HEK293 (cell line): ENCODE measurements around the gene ITGB2.

Experiments
- CTCF ChIA-PET: fragments of 350-600 bp; formaldehyde crosslinking; extraction: SDS; loops from one replicate; lab custom pipeline; 2021; ENCODE audit warnings: antibody characterized with exemption; lab: Yijun Ruan, JAX
- POLR2A ChIA-PET: fragments of 300-600 bp; formaldehyde crosslinking; extraction: SDS; loops from one replicate; lab custom pipeline; 2020; ENCODE audit warnings: antibody characterized with exemption, inconsistent platforms; lab: Yijun Ruan, JAX
- H3K27ac ChIP-seq: fragments of 200-500 bp; sonication (Bioruptor generic); 2 replicates; pipeline ENCODE4 v1.5.1; 2014; ENCODE audit warnings: low read depth, low read length, control low read depth, inconsistent platforms; ENCODE audit errors: extremely low read depth
- H3K36me3 ChIP-seq, 2 experiments: fragments of 200-500 bp in 1 of 2; sonication (Bioruptor generic) in 1 of 2; 1 replicate in 1 of 2; 2 replicates in 1 of 2; pipeline ENCODE4 v1.5.1; 2014 to 2017; ENCODE audit warnings: inconsistent platforms in 2 of 2, low read length in 2 of 2; ENCODE audit not compliant: control insufficient read depth in 2 of 2, insufficient read depth in 1 of 2
- H3K4me1 ChIP-seq: fragments of 200-500 bp; sonication (Bioruptor generic); 2 replicates; pipeline ENCODE4 v1.5.1; 2014; ENCODE audit warnings: mild to moderate bottlenecking, low read length, inconsistent platforms; ENCODE audit not compliant: control insufficient read depth, insufficient read depth
- H3K4me3 ChIP-seq: 2 replicates; pipeline ENCODE4 v1.5.1; 2011; ENCODE audit warnings: low read depth, mild to moderate bottlenecking, control low read depth, low read length, moderate library complexity
- H3K9me3 ChIP-seq: fragments of 200-500 bp; sonication (Bioruptor generic); 2 replicates; pipeline ENCODE4 v1.5.1; 2014; ENCODE audit warnings: low read depth, low read length, inconsistent platforms; ENCODE audit not compliant: control insufficient read depth, insufficient read depth
- GLI2 ChIP-seq: fragments of 450-650 bp; formaldehyde crosslinking; IDR thresholded peaks from 2 replicates; pipeline ENCODE4; 2017; ENCODE audit warnings: missing biosample characterization, missing genetic modification characterization, low read depth, borderline replicate concordance
- GLIS1 ChIP-seq: fragments of 450-650 bp; formaldehyde crosslinking; IDR thresholded peaks from 2 replicates; pipeline ENCODE4 v1.5.1; 2016; ENCODE audit warnings: missing biosample characterization, missing genetic modification characterization
- KLF7 ChIP-seq: fragments of 450-650 bp; formaldehyde crosslinking; IDR thresholded peaks from 2 replicates; pipeline ENCODE4 v1.5.1; 2016; ENCODE audit warnings: missing biosample characterization, missing genetic modification characterization, borderline replicate concordance
- KLF8 ChIP-seq: fragments of 450-650 bp; formaldehyde crosslinking; IDR thresholded peaks from 2 replicates; pipeline ENCODE4 v1.5.1; 2016; ENCODE audit warnings: missing biosample characterization, missing genetic modification characterization
- TCF7L2 ChIP-seq: IDR thresholded peaks from 2 replicates; pipeline ENCODE4 v1.6.1; 2011; ENCODE audit warnings: low read depth, mild to moderate bottlenecking, inconsistent platforms, low read length, moderate library complexity, borderline replicate concordance
- ZFHX2 ChIP-seq: fragments of 450-650 bp; formaldehyde crosslinking; conservative IDR thresholded peaks from 2 replicates; pipeline ENCODE4 v1.5.1; 2016; ENCODE audit warnings: missing biosample characterization, missing genetic modification characterization
- ZNF114 ChIP-seq: fragments of 450-650 bp; formaldehyde crosslinking; IDR thresholded peaks from 2 replicates; pipeline ENCODE4 v1.5.0; 2017; ENCODE audit warnings: missing biosample characterization, missing genetic modification characterization
- ZNF223 ChIP-seq: fragments of 450-650 bp; formaldehyde crosslinking; IDR thresholded peaks from 2 replicates; pipeline ENCODE4 v1.5.1; 2016; ENCODE audit warnings: missing biosample characterization, missing genetic modification characterization
- ZNF311 ChIP-seq: fragments of 450-650 bp; formaldehyde crosslinking; IDR thresholded peaks from 2 replicates; pipeline ENCODE4 v1.5.1; 2017; ENCODE audit warnings: missing biosample characterization, missing genetic modification characterization, borderline replicate concordance
- ZNF354C ChIP-seq: fragments of 450-650 bp; formaldehyde crosslinking; IDR thresholded peaks from 2 replicates; pipeline ENCODE4 v1.5.1; 2016; ENCODE audit warnings: missing biosample characterization, missing genetic modification characterization, low read depth, borderline replicate concordance
- ZNF366 ChIP-seq: fragments of 450-650 bp; formaldehyde crosslinking; conservative IDR thresholded peaks from 2 replicates; pipeline ENCODE4 v1.5.1; 2016; ENCODE audit warnings: missing biosample characterization, missing genetic modification characterization
- ZNF391 ChIP-seq: fragments of 450-650 bp; formaldehyde crosslinking; IDR thresholded peaks from 2 replicates; pipeline ENCODE4 v1.5.1; 2016; ENCODE audit warnings: low read depth, missing biosample characterization, missing genetic modification characterization, borderline replicate concordance
- ZNF394 ChIP-seq: fragments of 450-650 bp; formaldehyde crosslinking; IDR thresholded peaks from 2 replicates; pipeline ENCODE4 v1.5.1; 2016; ENCODE audit warnings: missing biosample characterization, missing genetic modification characterization, mild to moderate bottlenecking, moderate library complexity, borderline replicate concordance
- ZNF585B ChIP-seq: fragments of 450-650 bp; formaldehyde crosslinking; IDR thresholded peaks from 2 replicates; pipeline ENCODE4 v1.5.1; 2016; ENCODE audit warnings: missing biosample characterization, missing genetic modification characterization
- ZNF624 ChIP-seq: fragments of 450-650 bp; formaldehyde crosslinking; IDR thresholded peaks from 2 replicates; pipeline ENCODE4 v1.5.1; 2017; ENCODE audit warnings: missing biosample characterization, missing genetic modification characterization
- TF ChIP-seq, protein P1 (sequence below): fragments of 450-650 bp; formaldehyde crosslinking; IDR thresholded peaks from 2 replicates; pipeline ENCODE4 v1.5.1; 2017; ENCODE audit warnings: missing biosample characterization, missing genetic modification characterization
- TF ChIP-seq, protein P2 (sequence below): fragments of 450-650 bp; formaldehyde crosslinking; IDR thresholded peaks from 2 replicates; pipeline ENCODE4 v1.5.1; 2016; ENCODE audit warnings: missing biosample characterization, missing genetic modification characterization
- TF ChIP-seq, protein P3 (sequence below): fragments of 450-650 bp; formaldehyde crosslinking; IDR thresholded peaks from 2 replicates; pipeline ENCODE4 v1.5.1; 2016; ENCODE audit warnings: missing biosample characterization, missing genetic modification characterization
- TF ChIP-seq, protein P4 (sequence below): fragments of 450-650 bp; formaldehyde crosslinking; IDR thresholded peaks from 2 replicates; pipeline ENCODE4 v1.5.1; 2016; ENCODE audit warnings: missing biosample characterization, missing genetic modification characterization, borderline replicate concordance

The ITGB2 gene

DNA sequence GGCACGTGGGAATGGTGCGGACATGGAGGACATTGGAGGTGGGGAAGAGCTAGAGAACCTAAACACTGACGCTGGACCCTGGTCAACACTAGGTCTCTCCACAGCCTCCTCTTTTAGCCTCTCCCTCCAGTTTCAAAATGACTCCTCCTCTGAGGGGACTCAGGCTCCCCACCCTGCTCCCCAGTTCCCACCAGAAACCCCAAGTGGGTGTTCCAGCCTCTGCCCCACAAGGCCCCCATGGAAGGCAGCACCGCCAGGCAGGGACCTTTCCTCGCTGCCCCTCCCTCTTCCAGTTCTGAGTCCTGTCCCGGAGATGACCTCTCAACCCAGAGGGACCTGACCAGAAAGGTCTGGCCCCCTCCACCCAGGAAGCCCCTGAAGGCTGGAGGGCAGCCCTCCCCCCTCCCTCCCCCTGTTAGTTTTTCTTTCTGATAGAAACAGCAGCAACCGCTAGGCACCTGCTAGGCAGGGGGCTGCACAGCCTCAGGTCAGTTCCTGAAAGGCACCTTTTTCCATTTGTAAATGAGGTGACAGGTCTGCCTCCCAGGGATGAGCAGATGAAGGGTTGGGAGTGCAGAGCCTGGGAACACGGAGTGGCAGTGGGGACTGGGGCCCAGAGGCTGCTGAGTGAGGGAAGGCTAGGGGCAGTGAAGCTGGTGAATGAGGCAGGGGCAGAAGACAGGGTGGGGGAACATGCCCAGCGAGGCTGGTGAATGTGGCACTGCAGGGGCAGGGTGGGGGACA is 9.3 kb upstream of the ITGB2 start:
- Histone ChIP-seq H3K4me3 (no peak overlapping the region), H3K4me1 (0 out of 2 replicates have a peak, but pooled peaks cover 5% of the 10 kb centered on the region), H3K9me3 (no peaks in the 10 kb centered on the region), H3K27ac (no peak overlapping the region), H3K36me3 (peaks cover 0 to 16% of the 10 kb centered on the region in 2 experiments; a peak in 1 of 3 replicates)
- TF ChIP-seq, protein P1, sequence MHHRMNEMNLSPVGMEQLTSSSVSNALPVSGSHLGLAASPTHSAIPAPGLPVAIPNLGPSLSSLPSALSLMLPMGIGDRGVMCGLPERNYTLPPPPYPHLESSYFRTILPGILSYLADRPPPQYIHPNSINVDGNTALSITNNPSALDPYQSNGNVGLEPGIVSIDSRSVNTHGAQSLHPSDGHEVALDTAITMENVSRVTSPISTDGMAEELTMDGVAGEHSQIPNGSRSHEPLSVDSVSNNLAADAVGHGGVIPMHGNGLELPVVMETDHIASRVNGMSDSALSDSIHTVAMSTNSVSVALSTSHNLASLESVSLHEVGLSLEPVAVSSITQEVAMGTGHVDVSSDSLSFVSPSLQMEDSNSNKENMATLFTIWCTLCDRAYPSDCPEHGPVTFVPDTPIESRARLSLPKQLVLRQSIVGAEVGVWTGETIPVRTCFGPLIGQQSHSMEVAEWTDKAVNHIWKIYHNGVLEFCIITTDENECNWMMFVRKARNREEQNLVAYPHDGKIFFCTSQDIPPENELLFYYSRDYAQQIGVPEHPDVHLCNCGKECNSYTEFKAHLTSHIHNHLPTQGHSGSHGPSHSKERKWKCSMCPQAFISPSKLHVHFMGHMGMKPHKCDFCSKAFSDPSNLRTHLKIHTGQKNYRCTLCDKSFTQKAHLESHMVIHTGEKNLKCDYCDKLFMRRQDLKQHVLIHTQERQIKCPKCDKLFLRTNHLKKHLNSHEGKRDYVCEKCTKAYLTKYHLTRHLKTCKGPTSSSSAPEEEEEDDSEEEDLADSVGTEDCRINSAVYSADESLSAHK (tag by site-specific recombination) = no peak
- TF ChIP-seq ZNF366 (tag by site-specific recombination) = no peak
- no peak for TF ChIP-seq TCF7L2
- TF ChIP-seq ZFHX2 (tag by site-specific recombination) = 0 out of 2 replicates have a peak, but pooled peaks have one; percentile 6
- no peak for TF ChIP-seq ZNF223 (tag by site-specific recombination)
- no peak for TF ChIP-seq ZNF354C (tag by site-specific recombination)
- no peak for TF ChIP-seq KLF7
- no peak for TF ChIP-seq ZNF114 (tag by site-specific recombination)
- no peak for TF ChIP-seq ZNF394 (tag by site-specific recombination)
- TF ChIP-seq ZNF311 = 0 out of 2 replicates have a peak, but pooled peaks have one; percentile 28
- no peak for TF ChIP-seq ZNF585B (tag by site-specific recombination)
- 0 out of 2 replicates have a peak, but pooled peaks have one; percentile 19 for TF ChIP-seq GLIS1 (tag by site-specific recombination)
- TF ChIP-seq, protein P2, sequence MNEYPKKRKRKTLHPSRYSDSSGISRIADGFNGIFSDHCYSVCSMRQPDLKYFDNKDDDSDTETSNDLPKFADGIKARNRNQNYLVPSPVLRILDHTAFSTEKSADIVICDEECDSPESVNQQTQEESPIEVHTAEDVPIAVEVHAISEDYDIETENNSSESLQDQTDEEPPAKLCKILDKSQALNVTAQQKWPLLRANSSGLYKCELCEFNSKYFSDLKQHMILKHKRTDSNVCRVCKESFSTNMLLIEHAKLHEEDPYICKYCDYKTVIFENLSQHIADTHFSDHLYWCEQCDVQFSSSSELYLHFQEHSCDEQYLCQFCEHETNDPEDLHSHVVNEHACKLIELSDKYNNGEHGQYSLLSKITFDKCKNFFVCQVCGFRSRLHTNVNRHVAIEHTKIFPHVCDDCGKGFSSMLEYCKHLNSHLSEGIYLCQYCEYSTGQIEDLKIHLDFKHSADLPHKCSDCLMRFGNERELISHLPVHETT (tag by site-specific recombination) = no peak
- TF ChIP-seq ZNF624 (tag by site-specific recombination) = no peak
- ChIA-PET POLR2A (interaction anchor here (1.0 to 1.2 kb wide), 2 partner anchors 56 kb away, joined by 3 to 5 read pairs; partner anchors contain the start of gene PTTG1IP), CTCF (interaction anchor here (0.7 to 2.6 kb wide), 3 partner anchors 41 to 420 kb away, joined by 3 to 21 read pairs (median 8); partner anchors contain the start of gene UBE2G2)

DNA sequence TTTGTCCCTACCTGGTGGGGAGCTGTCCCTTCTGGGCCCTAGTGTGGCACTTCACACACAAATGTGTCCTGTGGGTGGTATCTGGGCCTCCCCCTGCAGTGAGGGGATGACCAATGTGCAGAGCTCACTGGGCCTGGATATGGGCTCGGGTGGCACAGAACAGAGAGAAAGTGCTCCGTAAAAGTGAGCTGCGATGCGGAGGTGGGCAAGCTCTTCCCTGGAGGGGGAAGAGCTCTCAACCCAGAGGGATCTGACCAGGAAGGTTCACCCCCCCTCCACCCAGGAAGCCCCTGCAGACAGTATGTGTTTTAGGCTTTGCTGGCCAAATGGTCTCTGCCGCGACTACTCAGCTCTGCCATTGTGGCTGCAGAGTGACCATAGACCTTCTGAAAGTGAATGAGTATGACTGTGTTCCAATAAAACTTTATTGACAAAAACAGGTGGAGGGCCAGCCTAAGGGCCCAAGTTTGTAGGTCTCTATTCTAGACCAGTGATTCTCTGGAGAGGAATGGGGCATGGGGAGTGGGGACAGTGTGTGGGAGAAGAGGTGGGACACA is 8.6 kb upstream of the ITGB2 start:
- no peak overlapping the region for H3K27ac ChIP-seq
- H3K4me3 ChIP-seq = no peak overlapping the region
- peaks cover 0 to 9% of the 10 kb centered on the region in 2 experiments; a peak in 1 of 3 replicates for H3K36me3 ChIP-seq
- CTCF ChIA-PET = interaction anchor here (0.5 to 1.9 kb wide), 3 partner anchors 40 to 419 kb away, joined by 3 to 8 read pairs (median 3); no protein-coding TSS in a partner anchor
- H3K9me3 ChIP-seq = no peaks in the 10 kb centered on the region
- H3K4me1 ChIP-seq = 0 out of 2 replicates have a peak, but pooled peaks cover 5% of the 10 kb centered on the region
- POLR2A ChIA-PET = interaction anchor here (1.2 kb wide), 1 partner anchor 55 kb away, joined by 5 read pairs; the partner anchor contains the start of gene PTTG1IP
- 0 out of 2 replicates have a peak, but pooled peaks have one; percentile 18 for TF ChIP-seq KLF8 (tag by site-specific recombination)
- TF ChIP-seq, protein P3, sequence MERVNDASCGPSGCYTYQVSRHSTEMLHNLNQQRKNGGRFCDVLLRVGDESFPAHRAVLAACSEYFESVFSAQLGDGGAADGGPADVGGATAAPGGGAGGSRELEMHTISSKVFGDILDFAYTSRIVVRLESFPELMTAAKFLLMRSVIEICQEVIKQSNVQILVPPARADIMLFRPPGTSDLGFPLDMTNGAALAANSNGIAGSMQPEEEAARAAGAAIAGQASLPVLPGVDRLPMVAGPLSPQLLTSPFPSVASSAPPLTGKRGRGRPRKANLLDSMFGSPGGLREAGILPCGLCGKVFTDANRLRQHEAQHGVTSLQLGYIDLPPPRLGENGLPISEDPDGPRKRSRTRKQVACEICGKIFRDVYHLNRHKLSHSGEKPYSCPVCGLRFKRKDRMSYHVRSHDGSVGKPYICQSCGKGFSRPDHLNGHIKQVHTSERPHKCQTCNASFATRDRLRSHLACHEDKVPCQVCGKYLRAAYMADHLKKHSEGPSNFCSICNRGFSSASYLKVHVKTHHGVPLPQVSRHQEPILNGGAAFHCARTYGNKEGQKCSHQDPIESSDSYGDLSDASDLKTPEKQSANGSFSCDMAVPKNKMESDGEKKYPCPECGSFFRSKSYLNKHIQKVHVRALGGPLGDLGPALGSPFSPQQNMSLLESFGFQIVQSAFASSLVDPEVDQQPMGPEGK (tag by site-specific recombination) = peak; percentile 34; the same call in 1 of the 2 replicates
- TF ChIP-seq GLI2 (tag by site-specific recombination) = no peak
- TF ChIP-seq ZNF391 (tag by site-specific recombination) = no peak
- TF ChIP-seq, protein P4, sequence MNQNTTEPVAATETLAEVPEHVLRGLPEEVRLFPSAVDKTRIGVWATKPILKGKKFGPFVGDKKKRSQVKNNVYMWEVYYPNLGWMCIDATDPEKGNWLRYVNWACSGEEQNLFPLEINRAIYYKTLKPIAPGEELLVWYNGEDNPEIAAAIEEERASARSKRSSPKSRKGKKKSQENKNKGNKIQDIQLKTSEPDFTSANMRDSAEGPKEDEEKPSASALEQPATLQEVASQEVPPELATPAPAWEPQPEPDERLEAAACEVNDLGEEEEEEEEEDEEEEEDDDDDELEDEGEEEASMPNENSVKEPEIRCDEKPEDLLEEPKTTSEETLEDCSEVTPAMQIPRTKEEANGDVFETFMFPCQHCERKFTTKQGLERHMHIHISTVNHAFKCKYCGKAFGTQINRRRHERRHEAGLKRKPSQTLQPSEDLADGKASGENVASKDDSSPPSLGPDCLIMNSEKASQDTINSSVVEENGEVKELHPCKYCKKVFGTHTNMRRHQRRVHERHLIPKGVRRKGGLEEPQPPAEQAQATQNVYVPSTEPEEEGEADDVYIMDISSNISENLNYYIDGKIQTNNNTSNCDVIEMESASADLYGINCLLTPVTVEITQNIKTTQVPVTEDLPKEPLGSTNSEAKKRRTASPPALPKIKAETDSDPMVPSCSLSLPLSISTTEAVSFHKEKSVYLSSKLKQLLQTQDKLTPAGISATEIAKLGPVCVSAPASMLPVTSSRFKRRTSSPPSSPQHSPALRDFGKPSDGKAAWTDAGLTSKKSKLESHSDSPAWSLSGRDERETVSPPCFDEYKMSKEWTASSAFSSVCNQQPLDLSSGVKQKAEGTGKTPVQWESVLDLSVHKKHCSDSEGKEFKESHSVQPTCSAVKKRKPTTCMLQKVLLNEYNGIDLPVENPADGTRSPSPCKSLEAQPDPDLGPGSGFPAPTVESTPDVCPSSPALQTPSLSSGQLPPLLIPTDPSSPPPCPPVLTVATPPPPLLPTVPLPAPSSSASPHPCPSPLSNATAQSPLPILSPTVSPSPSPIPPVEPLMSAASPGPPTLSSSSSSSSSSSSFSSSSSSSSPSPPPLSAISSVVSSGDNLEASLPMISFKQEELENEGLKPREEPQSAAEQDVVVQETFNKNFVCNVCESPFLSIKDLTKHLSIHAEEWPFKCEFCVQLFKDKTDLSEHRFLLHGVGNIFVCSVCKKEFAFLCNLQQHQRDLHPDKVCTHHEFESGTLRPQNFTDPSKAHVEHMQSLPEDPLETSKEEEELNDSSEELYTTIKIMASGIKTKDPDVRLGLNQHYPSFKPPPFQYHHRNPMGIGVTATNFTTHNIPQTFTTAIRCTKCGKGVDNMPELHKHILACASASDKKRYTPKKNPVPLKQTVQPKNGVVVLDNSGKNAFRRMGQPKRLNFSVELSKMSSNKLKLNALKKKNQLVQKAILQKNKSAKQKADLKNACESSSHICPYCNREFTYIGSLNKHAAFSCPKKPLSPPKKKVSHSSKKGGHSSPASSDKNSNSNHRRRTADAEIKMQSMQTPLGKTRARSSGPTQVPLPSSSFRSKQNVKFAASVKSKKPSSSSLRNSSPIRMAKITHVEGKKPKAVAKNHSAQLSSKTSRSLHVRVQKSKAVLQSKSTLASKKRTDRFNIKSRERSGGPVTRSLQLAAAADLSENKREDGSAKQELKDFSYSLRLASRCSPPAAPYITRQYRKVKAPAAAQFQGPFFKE (tag by site-specific recombination) = no peak
